GM23248 (cell line): Measurements from ENCODE around the gene GBE1. TPM values are rescaled to one million over a fixed set of nuclear protein-coding genes. Genes with fewer than 3 reads are reported as not detected.

Source experiments
- DNase-seq: peaks from one replicate; pipeline ENCODE4 v3.0.0-alpha.2; 2015
- H2AFZ ChIP-seq: fragments of 200-600 bp; sonication (generic); 2 replicates; pipeline ENCODE4 v1.6.1; 2016; ENCODE audit warnings: antibody characterized with exemption
- H3F3A ChIP-seq: fragments of 200-600 bp; sonication (generic); 2 replicates; pipeline ENCODE4 v1.6.1; 2016; ENCODE audit warnings: mild to moderate bottlenecking, antibody characterized with exemption, mixed run types; ENCODE audit not compliant: insufficient read depth
- H3K27ac ChIP-seq: fragments of 200-600 bp; sonication (generic); 2 replicates; pipeline ENCODE4 v1.5.1; 2016; ENCODE audit warnings: mild to moderate bottlenecking
- H3K27me3 ChIP-seq: fragments of 200-600 bp; sonication (generic); replicated peaks from 2 replicates; pipeline ENCODE4 v1.6.1; 2016; ENCODE audit warnings: mild to moderate bottlenecking; ENCODE audit not compliant: insufficient read depth
- H3K36me3 ChIP-seq: fragments of 200-600 bp; sonication (generic); 2 replicates; pipeline ENCODE4 v1.6.1; 2016; ENCODE audit warnings: low read depth, mild to moderate bottlenecking
- H3K4me1 ChIP-seq: fragments of 200-600 bp; sonication (generic); 2 replicates; pipeline ENCODE4 v1.6.1; 2016; ENCODE audit warnings: mild to moderate bottlenecking; ENCODE audit not compliant: insufficient read depth
- H3K4me2 ChIP-seq: fragments of 200-600 bp; sonication (generic); one replicate; pipeline ENCODE4 v1.6.1; 2016; ENCODE audit warnings: mild to moderate bottlenecking; ENCODE audit not compliant: unreplicated experiment
- H3K4me3 ChIP-seq: fragments of 200-600 bp; sonication (generic); 2 replicates; pipeline ENCODE4 v1.5.1; 2016; ENCODE audit warnings: mild to moderate bottlenecking
- H3K79me2 ChIP-seq: fragments of 200-600 bp; sonication (generic); 2 replicates; pipeline ENCODE4 v1.6.1; 2016; ENCODE audit warnings: mild to moderate bottlenecking; ENCODE audit not compliant: insufficient read depth
- H3K9ac ChIP-seq: fragments of 200-600 bp; sonication (generic); 2 replicates; pipeline ENCODE4 v1.6.1; 2016; ENCODE audit warnings: mild to moderate bottlenecking
- H3K9me2 ChIP-seq: fragments of 200-600 bp; sonication (generic); 2 replicates; pipeline ENCODE4 v1.6.1; 2016; ENCODE audit warnings: mixed run types, mild to moderate bottlenecking, moderate library complexity; ENCODE audit not compliant: insufficient read depth
- H3K9me3 ChIP-seq: fragments of 200-600 bp; sonication (generic); one replicate; pipeline ENCODE4 v1.6.1; 2017; ENCODE audit warnings: low read depth
- H4K20me1 ChIP-seq: fragments of 200-600 bp; sonication (generic); 2 replicates; pipeline ENCODE4 v1.6.0; 2016; ENCODE audit not compliant: insufficient read depth
- EZH2 ChIP-seq: fragments of 200-600 bp; sonication (generic); IDR thresholded peaks from 2 replicates; pipeline ENCODE4 v1.6.1; 2018; ENCODE audit warnings: antibody characterized with exemption, mild to moderate bottlenecking; ENCODE audit not compliant: insufficient read depth, poor library complexity, severe bottlenecking
- EZH2phosphoT487 ChIP-seq: fragments of 200-600 bp; sonication (generic); IDR thresholded peaks from 2 replicates; pipeline ENCODE4 v1.6.1; 2018; ENCODE audit warnings: antibody characterized with exemption, moderate library complexity, mild to moderate bottlenecking, low read depth; ENCODE audit not compliant: insufficient read depth
- WGBS, 2 experiments: methylation state at CpG; one replicate each; pipeline ENCODE4 v1.1.6; 2015 to 2017; ENCODE audit warnings: low lambda C conversion rate in 2 of 2, low coverage in 1 of 2; ENCODE audit errors: missing lambda C conversion rate in 2 of 2; 5-methylcytosine and 5-hydroxymethylcytosine counted together
- in situ Hi-C: fragments of 300-500 bp; cut with MboI; formaldehyde crosslinking; loops from 2 replicates; pipeline ENCODE4 v1.15.0; 2020
- polyA plus RNA-seq: library from polyadenylated mRNA; unstranded; fragments of >200 nt; fragmentation: Nextera tagmentation; extraction: Ambion mirVana; gene quantifications from 2 replicates; pipeline ENCODE4 v1.2.1, GENCODE V29; 2016
- total RNA-seq: library from RNA; depleted of rRNA; stranded (reverse); fragments of >200 nt; shearing (Covaris generic); gene quantifications from 2 replicates; pipeline ENCODE4 v1.2.3, GENCODE V29; 2014

The GBE1 gene
- total and polyA plus RNA-seq, 2 experiments from 2014 or later: 130 to 166 TPM

DNA sequence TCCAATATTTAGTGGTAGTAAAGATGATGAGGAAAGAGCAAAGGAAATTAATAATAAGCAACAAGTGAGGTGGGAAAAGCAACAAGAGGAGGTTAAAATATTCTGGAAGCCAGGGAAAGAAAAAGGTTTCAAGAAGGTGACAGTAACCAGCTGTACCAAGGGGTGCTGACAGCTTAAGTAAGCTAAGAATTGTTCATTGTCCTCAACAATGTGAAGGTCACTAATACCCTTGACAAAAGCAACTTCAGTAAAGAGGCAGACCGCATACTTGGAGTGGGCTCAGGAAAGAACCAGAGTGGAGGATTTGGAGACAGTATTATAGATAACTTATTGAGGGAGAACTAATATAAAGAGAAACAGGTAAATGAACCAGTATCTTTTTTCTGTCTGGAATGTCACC, 116.2 kb downstream of the GBE1 start:
- Histone ChIP-seq H3K4me1 (no peaks in the 10 kb centered on the region), H3K9me2 (no peaks in the 10 kb centered on the region), H3K27me3 (no peaks in the 10 kb centered on the region), H3K9me3 (no peaks in the 10 kb centered on the region), H4K20me1 (no peaks in the 10 kb centered on the region), H3K79me2 (peaks cover 27% of the 10 kb centered on the region), H3K9ac (no peak overlapping the region), H3K36me3 (peaks cover 48% of the 10 kb centered on the region), H3K4me3 (no peak overlapping the region), H3F3A (peaks cover 8% of the 10 kb centered on the region; the same call in 1 of the 2 replicates), H2AFZ (no peak overlapping the region), H3K4me2 (no peak overlapping the region), H3K27ac (no peak overlapping the region)
- in situ Hi-C loops: no loop called here
- DNase-seq: no peak
- 95 to 97% methylated on average over 1 of the region's 1 CpG for WGBS, 2 experiments
- TF ChIP-seq EZH2phosphoT487: no peak
- no peak for TF ChIP-seq EZH2

DNA sequence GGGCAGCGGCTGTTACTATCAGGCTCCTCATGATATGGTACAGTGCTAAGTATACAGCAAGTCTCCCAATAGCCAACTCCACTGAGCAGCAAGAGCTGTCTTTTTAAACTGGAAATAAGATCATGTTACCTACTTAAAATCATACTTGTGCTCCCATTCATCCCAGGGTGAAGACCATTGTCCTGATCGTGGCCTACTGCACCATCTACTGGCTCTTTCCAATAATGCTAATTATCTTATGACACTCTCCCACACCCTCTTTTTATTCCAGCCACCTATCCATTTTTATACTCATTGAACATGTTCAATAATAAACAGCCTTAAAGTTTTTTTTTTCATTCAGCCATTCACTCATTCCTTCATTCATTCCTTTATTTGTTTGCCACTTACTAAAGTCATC, 117.7 kb downstream of the GBE1 start:
- H3K9ac ChIP-seq: no peak overlapping the region
- no peaks in the 10 kb centered on the region for H4K20me1 ChIP-seq
- H3K27me3 ChIP-seq: no peaks in the 10 kb centered on the region
- no peaks in the 10 kb centered on the region for H3K4me1 ChIP-seq
- WGBS, 2 experiments: 58 to 68% methylated on average over 2 of the region's 2 CpGs
- in situ Hi-C loops: no loop called here
- H3K79me2 ChIP-seq: peaks cover 19% of the 10 kb centered on the region; the same call in 1 of the 2 replicates
- no peak overlapping the region for H3K4me2 ChIP-seq
- H3K27ac ChIP-seq: no peak overlapping the region
- peaks cover 8% of the 10 kb centered on the region; the same call in 1 of the 2 replicates for H3F3A ChIP-seq
- no peak overlapping the region for H2AFZ ChIP-seq
- peaks cover 50% of the 10 kb centered on the region for H3K36me3 ChIP-seq
- no peaks in the 10 kb centered on the region for H3K9me3 ChIP-seq
- TF ChIP-seq EZH2phosphoT487: no peak
- TF ChIP-seq EZH2: no peak
- no peaks in the 10 kb centered on the region for H3K9me2 ChIP-seq
- H3K4me3 ChIP-seq: no peak overlapping the region
- DNase-seq: peak; percentile 41

DNA sequence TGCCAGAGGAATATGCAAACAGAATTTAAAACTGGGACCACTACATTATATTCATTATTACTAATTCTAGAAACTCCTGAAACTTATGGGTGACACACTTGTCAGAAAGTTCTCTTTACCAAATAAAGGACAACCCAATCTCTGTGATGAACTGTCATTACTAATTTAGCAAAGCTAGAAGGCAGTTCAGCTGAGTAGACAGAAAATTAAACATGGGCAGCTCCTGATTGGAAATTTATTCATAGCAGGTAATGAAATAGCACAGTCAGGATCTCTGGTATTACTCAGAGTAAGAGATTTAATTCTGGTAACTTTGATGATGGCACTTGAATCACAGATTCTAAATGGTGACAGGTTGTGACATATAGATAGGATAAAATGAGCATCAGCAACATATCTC, 123.0 kb downstream of the GBE1 start:
- Histone ChIP-seq H2AFZ (no peak overlapping the region), H3K4me1 (no peaks in the 10 kb centered on the region), H4K20me1 (no peaks in the 10 kb centered on the region), H3F3A (peaks cover 13% of the 10 kb centered on the region; the same call in 1 of the 2 replicates), H3K36me3 (peaks cover 40% of the 10 kb centered on the region), H3K27me3 (no peaks in the 10 kb centered on the region), H3K9me3 (no peaks in the 10 kb centered on the region), H3K9ac (no peak overlapping the region), H3K4me2 (no peak overlapping the region), H3K4me3 (no peak overlapping the region), H3K79me2 (peaks cover 14% of the 10 kb centered on the region; the same call in 1 of the 2 replicates), H3K27ac (no peak overlapping the region), H3K9me2 (no peaks in the 10 kb centered on the region)
- in situ Hi-C loops: no loop called here
- TF ChIP-seq EZH2 (no peak), EZH2phosphoT487 (no peak)
- DNase-seq: no peak

DNA sequence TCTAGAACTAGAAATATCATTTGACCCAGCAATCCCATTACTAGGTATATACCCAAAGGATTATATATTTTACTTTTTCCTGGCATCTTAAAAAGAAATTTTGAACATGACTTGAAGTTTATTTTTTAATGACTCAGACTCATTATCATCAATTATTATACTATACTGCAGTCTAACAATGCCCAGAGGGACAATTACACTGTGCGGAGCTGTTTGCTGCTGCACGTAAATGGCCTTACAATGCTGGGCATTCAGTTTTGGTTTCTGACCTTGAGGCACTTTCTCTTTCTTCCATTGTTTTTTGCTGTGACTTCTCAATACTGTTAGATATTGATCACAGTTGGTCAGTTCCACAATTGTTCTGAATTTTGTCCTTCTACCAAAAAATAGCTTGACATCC, 128.8 kb downstream of the GBE1 start:
- Histone ChIP-seq H3K9ac (no peak overlapping the region), H3K9me3 (no peaks in the 10 kb centered on the region), H4K20me1 (no peaks in the 10 kb centered on the region), H3K27me3 (no peaks in the 10 kb centered on the region), H3F3A (peaks cover 13% of the 10 kb centered on the region; the same call in 1 of the 2 replicates), H3K4me3 (no peak overlapping the region), H3K9me2 (no peaks in the 10 kb centered on the region), H3K27ac (no peak overlapping the region), H3K4me2 (no peak overlapping the region), H3K36me3 (peaks cover 11% of the 10 kb centered on the region), H3K79me2 (0 out of 2 replicates have a peak, but pooled peaks cover 3% of the 10 kb centered on the region), H2AFZ (no peak overlapping the region), H3K4me1 (no peaks in the 10 kb centered on the region)
- DNase-seq: no peak
- no peak for TF ChIP-seq EZH2phosphoT487
- TF ChIP-seq EZH2: no peak
- 98% methylated on average over 2 of the region's 2 CpGs for WGBS, 2 experiments
- in situ Hi-C loops: no loop called here

DNA sequence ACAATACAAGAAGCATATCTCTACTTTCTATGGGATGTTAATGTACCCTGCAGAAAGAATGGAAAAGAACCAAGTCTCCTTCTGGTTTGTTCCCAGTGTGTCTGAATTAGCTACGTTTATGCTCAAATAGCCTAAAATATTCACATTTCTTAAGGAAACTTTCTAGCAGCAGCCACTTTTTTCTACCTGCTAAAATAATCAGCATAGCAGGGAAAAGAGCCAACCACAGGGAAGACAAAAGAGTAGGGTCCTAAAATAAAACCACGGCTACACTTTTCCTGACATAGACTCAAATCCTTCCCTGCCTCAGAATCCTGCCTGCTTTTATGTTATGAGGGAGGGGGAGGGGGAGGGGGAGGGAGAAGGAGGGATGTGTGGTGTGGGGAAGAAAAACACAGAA, 136.7 kb downstream of the GBE1 start:
- H3K9me3 ChIP-seq: no peaks in the 10 kb centered on the region
- DNase-seq: no peak
- no peak overlapping the region for H3K27ac ChIP-seq
- H2AFZ ChIP-seq: no peak overlapping the region
- in situ Hi-C loops: no loop called here
- H3K9ac ChIP-seq: no peak overlapping the region
- H3K27me3 ChIP-seq: no peaks in the 10 kb centered on the region
- no peak for TF ChIP-seq EZH2phosphoT487
- TF ChIP-seq EZH2: no peak
- 0 out of 2 replicates have a peak, but pooled peaks cover 21% of the 10 kb centered on the region for H3K79me2 ChIP-seq
- WGBS, 2 experiments: 70 to 79% methylated on average over 2 of the region's 2 CpGs
- peaks cover 3% of the 10 kb centered on the region; the same call in 1 of the 2 replicates for H3K36me3 ChIP-seq
- no peak overlapping the region for H3K4me2 ChIP-seq
- peaks cover 8% of the 10 kb centered on the region; the same call in 1 of the 2 replicates for H3F3A ChIP-seq
- H3K9me2 ChIP-seq: no peaks in the 10 kb centered on the region
- H4K20me1 ChIP-seq: no peaks in the 10 kb centered on the region
- H3K4me1 ChIP-seq: no peaks in the 10 kb centered on the region
- H3K4me3 ChIP-seq: no peak overlapping the region
